HCT116 (cell line): Measurements from ENCODE around the gene KCNK13.

Source experiments
- EGR1 ChIP-seq: IDR thresholded peaks from 2 replicates; pipeline ENCODE4 v1.6.1; 2012; ENCODE audit warnings: low read depth
- TF ChIP-seq, protein P1 (sequence below), 3 experiments: fragments of 200-600 bp in 1 of 3; sonication (generic) in 1 of 3; IDR thresholded peaks in 2 of 3; conservative IDR thresholded peaks in 1 of 3; 2 replicates each; pipeline ENCODE4 v1.5.1; 2012 to 2017; ENCODE audit warnings: low read depth in 2 of 3, low read length in 2 of 3, antibody characterized with exemption in 1 of 3, borderline replicate concordance in 1 of 3, control low read depth in 1 of 3, mild to moderate bottlenecking in 1 of 3, mixed read lengths in 1 of 3, mixed run types in 1 of 3, moderate library complexity in 1 of 3; ENCODE audit not compliant: insufficient read depth in 1 of 3

DNA sequence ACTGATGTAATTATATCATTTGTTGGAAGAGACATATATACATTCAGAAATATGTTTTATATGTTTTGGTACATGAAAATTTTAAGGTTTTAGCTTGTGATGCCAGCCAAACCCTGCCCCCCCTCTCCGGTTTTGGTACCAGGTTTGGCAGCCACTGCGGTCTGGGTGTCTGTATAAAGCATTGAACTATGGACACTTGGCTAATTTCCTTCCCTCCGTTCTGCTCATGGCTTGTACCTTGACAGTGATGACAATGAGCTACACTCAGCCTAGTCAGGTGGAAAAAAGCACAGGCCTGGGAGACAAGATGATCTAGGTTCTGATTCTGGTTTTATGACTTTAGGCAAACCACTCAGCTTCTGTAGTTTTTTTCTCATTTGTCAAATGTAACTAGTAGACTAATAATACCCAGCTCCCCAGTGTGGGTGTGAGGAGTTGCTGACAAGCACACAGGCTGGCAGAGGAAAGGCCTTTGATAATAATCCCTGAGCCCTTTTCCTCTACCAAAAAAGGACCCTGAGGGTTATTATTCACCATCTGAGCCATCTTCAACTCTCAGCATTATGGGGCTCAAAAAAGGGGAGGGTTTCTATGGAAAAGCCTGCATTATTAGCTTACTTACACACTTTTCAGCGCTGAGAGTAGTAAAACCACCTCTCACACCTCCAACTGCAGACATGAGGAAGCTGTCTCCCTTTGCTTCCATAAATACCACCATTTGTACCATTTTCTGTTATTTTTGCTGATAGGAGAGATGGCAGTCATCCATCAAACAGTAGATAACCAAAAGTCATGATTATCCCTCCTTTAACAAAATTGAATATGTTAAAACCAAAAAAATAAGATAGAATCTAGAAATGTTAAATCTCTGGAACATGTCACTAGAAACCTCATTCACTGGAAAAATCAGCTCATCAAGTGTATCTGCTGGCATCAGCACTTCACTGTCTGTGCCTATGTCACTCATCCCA lies 118.3 kb downstream of the KCNK13 start:
- no peak for TF ChIP-seq EGR1
- TF ChIP-seq, protein P1, sequence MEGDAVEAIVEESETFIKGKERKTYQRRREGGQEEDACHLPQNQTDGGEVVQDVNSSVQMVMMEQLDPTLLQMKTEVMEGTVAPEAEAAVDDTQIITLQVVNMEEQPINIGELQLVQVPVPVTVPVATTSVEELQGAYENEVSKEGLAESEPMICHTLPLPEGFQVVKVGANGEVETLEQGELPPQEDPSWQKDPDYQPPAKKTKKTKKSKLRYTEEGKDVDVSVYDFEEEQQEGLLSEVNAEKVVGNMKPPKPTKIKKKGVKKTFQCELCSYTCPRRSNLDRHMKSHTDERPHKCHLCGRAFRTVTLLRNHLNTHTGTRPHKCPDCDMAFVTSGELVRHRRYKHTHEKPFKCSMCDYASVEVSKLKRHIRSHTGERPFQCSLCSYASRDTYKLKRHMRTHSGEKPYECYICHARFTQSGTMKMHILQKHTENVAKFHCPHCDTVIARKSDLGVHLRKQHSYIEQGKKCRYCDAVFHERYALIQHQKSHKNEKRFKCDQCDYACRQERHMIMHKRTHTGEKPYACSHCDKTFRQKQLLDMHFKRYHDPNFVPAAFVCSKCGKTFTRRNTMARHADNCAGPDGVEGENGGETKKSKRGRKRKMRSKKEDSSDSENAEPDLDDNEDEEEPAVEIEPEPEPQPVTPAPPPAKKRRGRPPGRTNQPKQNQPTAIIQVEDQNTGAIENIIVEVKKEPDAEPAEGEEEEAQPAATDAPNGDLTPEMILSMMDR (IDR thresholded peaks at IDR 0.05 in 2 of 3, conservative IDR thresholded peaks at IDR 0.05 in 1 of 3; ENCODE audit: borderline replicate concordance in 1 of 3, insufficient read depth in 1 of 3, low read depth in 2 of 3, low read length in 2 of 3), result no peak
